Measurements from ENCODE around the gene MAGEA9B. TPM values are rescaled to one million over a fixed set of nuclear protein-coding genes. Genes with fewer than 3 reads are reported as not detected.
"Not testable (repeated sequence)": the region's sequence is repeated elsewhere in the genome, so short reads cannot be mapped to it uniquely, and the experiment has no call there.

MAGEA9B gene
- total and polyA plus RNA-seq, 2 of the 4 experiments (the other 2 are of a cell fraction) = not detected

DNA sequence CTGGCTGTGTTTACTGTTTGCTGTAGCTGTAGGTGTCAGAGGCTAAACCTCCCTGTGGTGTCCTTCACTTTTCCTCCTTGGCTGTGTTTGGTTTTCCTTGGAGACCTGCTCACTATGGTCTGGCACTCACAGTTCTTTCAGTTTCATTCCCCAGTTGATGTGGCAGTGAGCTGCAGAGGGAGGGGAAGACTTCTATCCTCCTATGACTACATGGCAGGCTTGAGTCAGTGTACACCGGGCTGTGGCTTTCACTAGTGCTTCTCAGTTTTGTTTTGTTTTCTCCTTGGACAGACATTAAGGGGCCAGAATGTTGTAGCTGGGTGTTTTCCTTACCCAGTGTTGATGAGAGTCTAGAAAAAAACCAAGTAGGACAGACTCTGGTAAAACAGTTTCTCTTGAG is 13.8 kb downstream of the MAGEA9B start:
- DNase-seq; H2BK5ac ChIP-seq (ENCODE audit: low read depth, low read length, poor library complexity, severe bottlenecking); H3K4me3 ChIP-seq (ENCODE audit: insufficient read depth, low read depth, low read length); H3K4me1 ChIP-seq (ENCODE audit: control insufficient read depth, insufficient read depth, low read length); H3K56ac ChIP-seq (ENCODE audit: extremely low read depth, insufficient read depth, low read length); H3K9me3 ChIP-seq (ENCODE audit: control insufficient read depth, insufficient read depth, low read length); H3K27me3 ChIP-seq (ENCODE audit: control insufficient read depth, insufficient read depth, low read length); intact Hi-C loops (cut with micrococcal nuclease); dilution Hi-C loops (cut with HindIII; ENCODE audit: low sequenced_read_pairs, unreplicated experiment); H4K5ac ChIP-seq (ENCODE audit: low read depth, low read length); H3K18ac ChIP-seq (ENCODE audit: low read depth, low read length); in situ Hi-C loops (cut with MboI; ENCODE audit: low sequenced_read_pairs); H4K8ac ChIP-seq (ENCODE audit: low read depth in 2 of 2, low read length in 2 of 2); H3K4ac ChIP-seq (ENCODE audit: low read depth, low read length); H3K36me3 ChIP-seq (ENCODE audit: control insufficient read depth, insufficient read depth, low read length); H2AFZ ChIP-seq (replicated peaks; ENCODE audit: low read length, poor library complexity); H3K23ac ChIP-seq (ENCODE audit: low read depth, low read length); H4K20me1 ChIP-seq (ENCODE audit: insufficient read depth, low read length); POLR2A ChIA-PET (ENCODE audit: unreplicated experiment); H2BK15ac ChIP-seq (ENCODE audit: low read depth, low read length); CTCF ChIA-PET; H3K27ac ChIP-seq (ENCODE audit: insufficient read depth, low read length); H2BK120ac ChIP-seq (ENCODE audit: low read depth, low read length); H3K4me2 ChIP-seq (ENCODE audit: low read depth, low read length); H4K91ac ChIP-seq (ENCODE audit: insufficient read depth, low read depth, low read length); H3K14ac ChIP-seq (replicated peaks; ENCODE audit: low read depth, low read length); H3K9ac ChIP-seq (ENCODE audit: low read depth, low read length); BruUV-seq (replicated peaks); H2AK5ac ChIP-seq (ENCODE audit: low read depth, low read length); H3K79me1 ChIP-seq (ENCODE audit: low read depth in 1 of 2, low read length in 2 of 2); H2AK9ac ChIP-seq (replicated peaks; ENCODE audit: low read depth, low read length, poor library complexity); H2BK20ac ChIP-seq (ENCODE audit: low read depth, low read length); H3K9me1 ChIP-seq (ENCODE audit: insufficient read depth, low read length): not testable (repeated sequence)
- peak; percentile 76 for ATAC-seq (ENCODE audit: low read depth)
- no CpG with 5 or more reads among the region's 1 CpG for WGBS, 2 experiments (ENCODE audit: extremely low coverage in 2 of 2, insufficient read length in 1 of 2)
